ENCODE data around the gene DNAH1. TPM values are rescaled to one million over a fixed set of nuclear protein-coding genes. Genes with fewer than 3 reads are reported as not detected.

Gene DNAH1
- total and polyA plus RNA-seq, 2 of the 13 experiments (the other 11 are each of a cell fraction or from before 2014, with no cell fraction given): 0.64 to 3.5 TPM

GRCh38 chr3:52388933-52389332, 72.8 kb downstream of the DNAH1 start (continued):
- TF ChIP-seq ZNF354B (CRISPR knock-in tag; IDR thresholded peaks at IDR 0.05) (no peak), YEATS4 (CRISPR knock-in tag; IDR thresholded peaks at IDR 0.05; ENCODE audit: borderline replicate concordance) (no peak), ZNF747 (CRISPR knock-in tag; IDR thresholded peaks at IDR 0.05; ENCODE audit: borderline replicate concordance) (no peak), ZNF3 (CRISPR knock-in tag; IDR thresholded peaks at IDR 0.05) (peak; percentile 85)

GRCh38 chr3:52391096-52391495, 75.0 kb downstream of the DNAH1 start:
- FAIRE-seq (no peak), ATAC-seq (no peak), DNase-seq (ENCODE audit: low spot score) (no peak)
- TF ChIP-seq ZNF260 (CRISPR knock-in tag; IDR thresholded peaks at IDR 0.05; ENCODE audit: borderline replicate concordance, low read depth) (no peak), IRX3 (CRISPR knock-in tag; IDR thresholded peaks at IDR 0.05; ENCODE audit: borderline replicate concordance, low read depth) (no peak), REPIN1 (CRISPR knock-in tag; IDR thresholded peaks at IDR 0.05; ENCODE audit: borderline replicate concordance, low read depth) (no peak)
- POLR2A ChIA-PET: no interaction called here
- Histone ChIP-seq H3K79me2 (ENCODE audit: insufficient read depth, low read length) (no peaks in the 10 kb centered on the region), H3K9ac (ENCODE audit: insufficient read depth, low read depth, low read length) (no peak overlapping the region), H3K27ac (ENCODE audit: extremely low read length, insufficient read depth, low read length) (no peak overlapping the region), H3K4me1 (ENCODE audit: insufficient read depth, low read length) (no peaks in the 10 kb centered on the region), H3K27me3 (ENCODE audit: control insufficient read depth in 1 of 2, insufficient read depth in 2 of 2, low read length in 2 of 2) (no peaks in the 10 kb centered on the region), H2AFZ (ENCODE audit: low read length) (no peak overlapping the region), H3K36me3 (replicated peaks in 1 of 2; ENCODE audit: control insufficient read depth in 1 of 2, insufficient read depth in 2 of 2, low read length in 2 of 2) (no peaks in the 10 kb centered on the region), H3K9me3 (ENCODE audit: low read length) (no peaks in the 10 kb centered on the region), H3K4me3 (replicated peaks in 1 of 3; ENCODE audit: insufficient read depth in 1 of 3, low read depth in 2 of 3, low read length in 3 of 3) (no peak overlapping the region), H3K4me2 (ENCODE audit: low read depth, low read length) (no peak overlapping the region), H4K20me1 (ENCODE audit: insufficient read depth, low read length) (no peaks in the 10 kb centered on the region)
- BruUV-seq (replicated peaks): no TSS peak
- in situ Hi-C loops (cut with HindIII; ENCODE audit: extremely low pct_ligation_motif_present, low pct_unique_long_range_greater_than_20kb) (no loop called here), intact Hi-C loops (cut with micrococcal nuclease; ENCODE audit: unreplicated experiment) (no loop called here)
- 100% methylated on average over 1 of the region's 12 CpGs for WGBS (ENCODE audit: low lambda C conversion rate)
- CTCF ChIA-PET (ENCODE audit: low intra/inter-chr PET ratio, low total read pairs): no interaction called here

GRCh38 chr3:52392216-52392930, 76.3 kb downstream of the DNAH1 start:
- no peaks in the 10 kb centered on the region for H3K79me2 ChIP-seq (ENCODE audit: insufficient read depth, low read length)
- intact Hi-C loops (cut with micrococcal nuclease; ENCODE audit: unreplicated experiment) (no loop called here), in situ Hi-C loops (cut with HindIII; ENCODE audit: extremely low pct_ligation_motif_present, low pct_unique_long_range_greater_than_20kb) (no loop called here)
- no peak for FAIRE-seq
- H3K4me2 ChIP-seq (ENCODE audit: low read depth, low read length): no peak overlapping the region
- no peaks in the 10 kb centered on the region for H3K4me1 ChIP-seq (ENCODE audit: insufficient read depth, low read length)
- H3K36me3 ChIP-seq (replicated peaks in 1 of 2; ENCODE audit: control insufficient read depth in 1 of 2, insufficient read depth in 2 of 2, low read length in 2 of 2): no peaks in the 10 kb centered on the region
- H3K9ac ChIP-seq (ENCODE audit: insufficient read depth, low read depth, low read length): no peak overlapping the region
- TF ChIP-seq GLI4 (CRISPR knock-in tag; IDR thresholded peaks at IDR 0.05; ENCODE audit: borderline replicate concordance) (no peak), PAWR (CRISPR knock-in tag; IDR thresholded peaks at IDR 0.05; ENCODE audit: borderline replicate concordance) (no peak), TFDP2 (CRISPR knock-in tag; IDR thresholded peaks at IDR 0.05) (no peak), MBNL3 (CRISPR knock-in tag; conservative IDR thresholded peaks at IDR 0.05) (no peak), ZNF251 (CRISPR knock-in tag; IDR thresholded peaks at IDR 0.05) (no peak), HOXA5 (CRISPR knock-in tag; IDR thresholded peaks at IDR 0.05) (no peak), MAX (IDR thresholded peaks at IDR 0.05) (no peak), SETDB1 (CRISPR knock-in tag; IDR thresholded peaks at IDR 0.05; ENCODE audit: borderline replicate concordance) (no peak)
- H3K27me3 ChIP-seq (ENCODE audit: control insufficient read depth in 1 of 2, insufficient read depth in 2 of 2, low read length in 2 of 2): no peaks in the 10 kb centered on the region
- H3K9me3 ChIP-seq (ENCODE audit: low read length): no peaks in the 10 kb centered on the region
- 78% methylated on average over 11 of the region's 16 CpGs for WGBS (ENCODE audit: low lambda C conversion rate)
- BruUV-seq (replicated peaks): no TSS peak
- ChIA-PET POLR2A (no interaction called here), CTCF (ENCODE audit: low intra/inter-chr PET ratio, low total read pairs) (no interaction called here)
- ATAC-seq: no peak
- H2AFZ ChIP-seq (ENCODE audit: low read length): no peak overlapping the region
- no peak overlapping the region for H3K4me3 ChIP-seq (replicated peaks in 1 of 3; ENCODE audit: insufficient read depth in 1 of 3, low read depth in 2 of 3, low read length in 3 of 3)
- H3K27ac ChIP-seq (ENCODE audit: extremely low read length, insufficient read depth, low read length): no peak overlapping the region
- H4K20me1 ChIP-seq (ENCODE audit: insufficient read depth, low read length): no peaks in the 10 kb centered on the region
- DNase-seq (ENCODE audit: low spot score): no peak
